Measurements from ENCODE around the gene LKAAEAR1.

Gene LKAAEAR1

GRCh38 chr20:64042054-64042781, 42.0 kb downstream of the LKAAEAR1 start:
- H3K4me3 ChIP-seq (ENCODE audit: low read length in 2 of 2) = peak overlapping the region; percentile 2 to 44
- H3K27me3 ChIP-seq (ENCODE audit: control insufficient read depth in 2 of 2, insufficient read depth in 2 of 2, low read length in 2 of 2) = peaks cover 41 to 57% of the 10 kb centered on the region in 2 donors
- peak overlapping the region in 1 of 2 donors; percentile 60 for H3K9ac ChIP-seq (ENCODE audit: low read depth in 1 of 2, low read length in 2 of 2)
- no peaks in the 10 kb centered on the region for H3K9me3 ChIP-seq (ENCODE audit: control insufficient read depth in 2 of 2, low read length in 2 of 2)
- H3K4me1 ChIP-seq (ENCODE audit: control insufficient read depth in 2 of 2, insufficient read depth in 2 of 2, low read length in 2 of 2) = peaks cover 7 to 11% of the 10 kb centered on the region in 2 donors
- H3K27ac ChIP-seq (ENCODE audit: low read depth in 2 of 2, low read length in 2 of 2) = no peak overlapping the region
- no peaks in the 10 kb centered on the region for H3K36me3 ChIP-seq (ENCODE audit: control insufficient read depth in 2 of 2, insufficient read depth in 2 of 2, low read length in 2 of 2)

- H3K27ac ChIP-seq (ENCODE audit: low read depth in 2 of 2, low read length in 2 of 2) = peak overlapping the region in 1 of 2 donors; percentile 9
- no peaks in the 10 kb centered on the region for H3K9me3 ChIP-seq (ENCODE audit: control insufficient read depth in 2 of 2, low read length in 2 of 2)
- H3K36me3 ChIP-seq (ENCODE audit: control insufficient read depth in 2 of 2, insufficient read depth in 2 of 2, low read length in 2 of 2) = no peaks in the 10 kb centered on the region
- peaks cover 7 to 12% of the 10 kb centered on the region in 2 donors for H3K4me1 ChIP-seq (ENCODE audit: control insufficient read depth in 2 of 2, insufficient read depth in 2 of 2, low read length in 2 of 2)
- peak overlapping the region in 1 of 2 donors; percentile 44 for H3K4me3 ChIP-seq (ENCODE audit: low read length in 2 of 2)
- H3K9ac ChIP-seq (ENCODE audit: low read depth in 1 of 2, low read length in 2 of 2) = no peak overlapping the region
- peaks cover 38 to 55% of the 10 kb centered on the region in 2 donors for H3K27me3 ChIP-seq (ENCODE audit: control insufficient read depth in 2 of 2, insufficient read depth in 2 of 2, low read length in 2 of 2)
Measured at GRCh38 chr20:64041781-64042053, 42.5 kb downstream of the LKAAEAR1 start.

- H3K27me3 ChIP-seq (ENCODE audit: control insufficient read depth in 2 of 2, insufficient read depth in 2 of 2, low read length in 2 of 2) = peaks cover 39 to 56% of the 10 kb centered on the region in 2 donors
- no peaks in the 10 kb centered on the region for H3K9me3 ChIP-seq (ENCODE audit: control insufficient read depth in 2 of 2, low read length in 2 of 2)
- H3K27ac ChIP-seq (ENCODE audit: low read depth in 2 of 2, low read length in 2 of 2) = peak overlapping the region in 1 of 2 donors; percentile 9
- H3K4me1 ChIP-seq (ENCODE audit: control insufficient read depth in 2 of 2, insufficient read depth in 2 of 2, low read length in 2 of 2) = peaks cover 7 to 12% of the 10 kb centered on the region in 2 donors
- no peak overlapping the region for H3K9ac ChIP-seq (ENCODE audit: low read depth in 1 of 2, low read length in 2 of 2)
- no peak overlapping the region for H3K4me3 ChIP-seq (ENCODE audit: low read length in 2 of 2)
- no peaks in the 10 kb centered on the region for H3K36me3 ChIP-seq (ENCODE audit: control insufficient read depth in 2 of 2, insufficient read depth in 2 of 2, low read length in 2 of 2)
Measured at GRCh38 chr20:64041040-64041780, 43.0 kb downstream of the LKAAEAR1 start.

GRCh38 chr20:64040231-64041039, 43.8 kb downstream of the LKAAEAR1 start:
- H3K27me3 ChIP-seq (ENCODE audit: control insufficient read depth in 2 of 2, insufficient read depth in 2 of 2, low read length in 2 of 2) = peaks cover 38 to 55% of the 10 kb centered on the region in 2 donors
- peaks cover 0 to under 1% of the 10 kb centered on the region in 2 donors for H3K36me3 ChIP-seq (ENCODE audit: control insufficient read depth in 2 of 2, insufficient read depth in 2 of 2, low read length in 2 of 2)
- H3K27ac ChIP-seq (ENCODE audit: low read depth in 2 of 2, low read length in 2 of 2) = no peak overlapping the region
- no peak overlapping the region for H3K4me3 ChIP-seq (ENCODE audit: low read length in 2 of 2)
- peaks cover 7 to 12% of the 10 kb centered on the region in 2 donors for H3K4me1 ChIP-seq (ENCODE audit: control insufficient read depth in 2 of 2, insufficient read depth in 2 of 2, low read length in 2 of 2)
- no peaks in the 10 kb centered on the region for H3K9me3 ChIP-seq (ENCODE audit: control insufficient read depth in 2 of 2, low read length in 2 of 2)
- H3K9ac ChIP-seq (ENCODE audit: low read depth in 1 of 2, low read length in 2 of 2) = no peak overlapping the region

GRCh38 chr20:64039293-64040160, 44.7 kb downstream of the LKAAEAR1 start:
- H3K4me1 ChIP-seq (ENCODE audit: control insufficient read depth in 2 of 2, insufficient read depth in 2 of 2, low read length in 2 of 2) = peaks cover 7 to 12% of the 10 kb centered on the region in 2 donors
- peaks cover 34 to 56% of the 10 kb centered on the region in 2 donors for H3K27me3 ChIP-seq (ENCODE audit: control insufficient read depth in 2 of 2, insufficient read depth in 2 of 2, low read length in 2 of 2)
- peak overlapping the region in 1 of 2 donors; percentile 32 for H3K27ac ChIP-seq (ENCODE audit: low read depth in 2 of 2, low read length in 2 of 2)
- peak overlapping the region in 1 of 2 donors; percentile 16 for H3K9ac ChIP-seq (ENCODE audit: low read depth in 1 of 2, low read length in 2 of 2)
- peaks cover 7% of the 10 kb centered on the region in 2 donors for H3K36me3 ChIP-seq (ENCODE audit: control insufficient read depth in 2 of 2, insufficient read depth in 2 of 2, low read length in 2 of 2)
- H3K4me3 ChIP-seq (ENCODE audit: low read length in 2 of 2) = peak overlapping the region; percentile 15 to 57
- no peaks in the 10 kb centered on the region for H3K9me3 ChIP-seq (ENCODE audit: control insufficient read depth in 2 of 2, low read length in 2 of 2)

- peaks cover 10 to 15% of the 10 kb centered on the region in 2 donors for H3K4me1 ChIP-seq (ENCODE audit: control insufficient read depth in 2 of 2, insufficient read depth in 2 of 2, low read length in 2 of 2)
- peak overlapping the region; percentile 15 to 32 for H3K27ac ChIP-seq (ENCODE audit: low read depth in 2 of 2, low read length in 2 of 2)
- no peaks in the 10 kb centered on the region for H3K9me3 ChIP-seq (ENCODE audit: control insufficient read depth in 2 of 2, low read length in 2 of 2)
- H3K4me3 ChIP-seq (ENCODE audit: low read length in 2 of 2) = peak overlapping the region; percentile 48 to 57
- H3K9ac ChIP-seq (ENCODE audit: low read depth in 1 of 2, low read length in 2 of 2) = peak overlapping the region in 1 of 2 donors; percentile 16
- H3K36me3 ChIP-seq (ENCODE audit: control insufficient read depth in 2 of 2, insufficient read depth in 2 of 2, low read length in 2 of 2) = peaks cover 7 to 13% of the 10 kb centered on the region in 2 donors
- peaks cover 31 to 59% of the 10 kb centered on the region in 2 donors for H3K27me3 ChIP-seq (ENCODE audit: control insufficient read depth in 2 of 2, insufficient read depth in 2 of 2, low read length in 2 of 2)
Measured at GRCh38 chr20:64038565-64039292, 45.5 kb downstream of the LKAAEAR1 start.

GRCh38 chr20:64038224-64038564, 46.0 kb downstream of the LKAAEAR1 start:
- no peaks in the 10 kb centered on the region for H3K9me3 ChIP-seq (ENCODE audit: control insufficient read depth in 2 of 2, low read length in 2 of 2)
- peaks cover 28 to 59% of the 10 kb centered on the region in 2 donors for H3K27me3 ChIP-seq (ENCODE audit: control insufficient read depth in 2 of 2, insufficient read depth in 2 of 2, low read length in 2 of 2)
- H3K4me3 ChIP-seq (ENCODE audit: low read length in 2 of 2) = peak overlapping the region in 1 of 2 donors; percentile 57
- H3K4me1 ChIP-seq (ENCODE audit: control insufficient read depth in 2 of 2, insufficient read depth in 2 of 2, low read length in 2 of 2) = peaks cover 10 to 15% of the 10 kb centered on the region in 2 donors
- H3K36me3 ChIP-seq (ENCODE audit: control insufficient read depth in 2 of 2, insufficient read depth in 2 of 2, low read length in 2 of 2) = peaks cover 9 to 16% of the 10 kb centered on the region in 2 donors
- no peak overlapping the region for H3K9ac ChIP-seq (ENCODE audit: low read depth in 1 of 2, low read length in 2 of 2)
- H3K27ac ChIP-seq (ENCODE audit: low read depth in 2 of 2, low read length in 2 of 2) = peak overlapping the region in 1 of 2 donors; percentile 32

GRCh38 chr20:64037498-64038213, 46.5 kb downstream of the LKAAEAR1 start:
- no peak overlapping the region for H3K4me3 ChIP-seq (ENCODE audit: low read length in 2 of 2)
- H3K4me1 ChIP-seq (ENCODE audit: control insufficient read depth in 2 of 2, insufficient read depth in 2 of 2, low read length in 2 of 2) = peaks cover 10 to 15% of the 10 kb centered on the region in 2 donors
- no peaks in the 10 kb centered on the region for H3K9me3 ChIP-seq (ENCODE audit: control insufficient read depth in 2 of 2, low read length in 2 of 2)
- no peak overlapping the region for H3K27ac ChIP-seq (ENCODE audit: low read depth in 2 of 2, low read length in 2 of 2)
- peaks cover 14 to 22% of the 10 kb centered on the region in 2 donors for H3K36me3 ChIP-seq (ENCODE audit: control insufficient read depth in 2 of 2, insufficient read depth in 2 of 2, low read length in 2 of 2)
- H3K27me3 ChIP-seq (ENCODE audit: control insufficient read depth in 2 of 2, insufficient read depth in 2 of 2, low read length in 2 of 2) = peaks cover 28 to 61% of the 10 kb centered on the region in 2 donors
- no peak overlapping the region for H3K9ac ChIP-seq (ENCODE audit: low read depth in 1 of 2, low read length in 2 of 2)

Measured in mucosa of rectum (tissue), 2 donors.